MG63 (cell line): ENCODE results near the gene GTF3A. TPM values are rescaled to one million over a fixed set of nuclear protein-coding genes. Genes with fewer than 3 reads are reported as not detected.

ENCODE experiments used
- DNase-seq: peaks from one replicate; pipeline ENCODE4 v3.0.0-alpha.2; 2020
- H3K27me3 ChIP-seq: fragments of 250-450 bp; sonication (Bioruptor Pico); 2 replicates; pipeline ENCODE4 v1.5.1; 2020; ENCODE audit warnings: mild to moderate bottlenecking, moderate library complexity
- H3K36me3 ChIP-seq: fragments of 250-450 bp; sonication (Bioruptor Pico); 2 replicates; pipeline ENCODE4 v1.5.1; 2020; ENCODE audit warnings: mild to moderate bottlenecking, moderate library complexity
- H3K4me3 ChIP-seq: fragments of 250-450 bp; sonication (Bioruptor Pico); 2 replicates; pipeline ENCODE4 v1.5.1; 2020; ENCODE audit warnings: mild to moderate bottlenecking, moderate library complexity
- H3K9me3 ChIP-seq: fragments of 250-450 bp; sonication (Bioruptor Pico); 2 replicates; pipeline ENCODE4 v1.5.1; 2020; ENCODE audit warnings: mild to moderate bottlenecking, moderate library complexity
- total RNA-seq: library from RNA; depleted of rRNA; stranded (reverse); fragments of >200 nt; shearing (Covaris generic); gene quantifications from 2 replicates; pipeline ENCODE4 v1.2.3, GENCODE V29; 2014; ENCODE audit warnings: low replicate concordance; rRNA removed

GTF3A gene
- 310 and 416 TPM in 2 replicates for total RNA-seq

- Histone ChIP-seq H3K27me3 (no peaks in the 10 kb centered on the region), H3K9me3 (no peaks in the 10 kb centered on the region), H3K36me3 (peaks cover 28% of the 10 kb centered on the region), H3K4me3 (peak within 1 kb of the TSS; percentile 87)
- peak; percentile 83 for DNase-seq
These were observed at the start of gene GTF3A for GRCh38 chr13:27424246-27425157. TSS of gene GTF3A (plus strand) at chr13:27424619.

DNA sequence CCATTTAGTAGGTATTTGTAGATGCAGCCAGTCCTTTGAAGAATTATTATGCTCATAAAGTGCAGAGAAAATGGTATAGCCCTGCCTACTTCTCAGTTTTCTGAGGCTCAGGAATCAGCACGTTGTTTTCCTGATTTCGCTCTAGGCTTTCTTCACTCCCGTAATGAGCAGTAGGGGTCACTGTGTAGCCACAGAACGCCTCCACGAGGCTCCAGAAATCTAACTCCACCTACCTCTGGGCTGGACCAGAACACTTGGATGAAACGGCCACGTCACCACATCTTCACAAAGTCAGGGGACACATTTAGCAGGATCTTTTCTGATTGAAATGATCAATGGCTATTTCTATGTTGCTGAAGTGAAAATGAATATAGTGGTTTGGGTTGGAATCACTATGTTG lies 49.8 kb upstream of the GTF3A start:
- Histone ChIP-seq H3K27me3 (peaks cover 8% of the 10 kb centered on the region; the same call in 1 of the 2 replicates), H3K9me3 (no peaks in the 10 kb centered on the region), H3K36me3 (no peaks in the 10 kb centered on the region), H3K4me3 (no peak overlapping the region)
- DNase-seq, result peak; percentile 69

GRCh38 chr13:27375686-27376326 lies 48.6 kb upstream of the GTF3A start:
- peak; percentile 73 for DNase-seq

GRCh38 chr13:27379126-27379525 lies 45.3 kb upstream of the GTF3A start:
- no peak for DNase-seq
- Histone ChIP-seq H3K27me3 (no peaks in the 10 kb centered on the region), H3K9me3 (no peaks in the 10 kb centered on the region), H3K4me3 (no peak overlapping the region), H3K36me3 (no peaks in the 10 kb centered on the region)

More at GRCh38 chr13:27375686-27376326, 48.6 kb upstream of the GTF3A start:
- no peak overlapping the region for H3K4me3 ChIP-seq
- no peaks in the 10 kb centered on the region for H3K9me3 ChIP-seq
- H3K36me3 ChIP-seq, result no peaks in the 10 kb centered on the region
- H3K27me3 ChIP-seq, result peaks cover 8% of the 10 kb centered on the region; the same call in 1 of the 2 replicates

- no peaks in the 10 kb centered on the region for H3K27me3 ChIP-seq
- H3K4me3 ChIP-seq, result no peak overlapping the region
- H3K36me3 ChIP-seq, result no peaks in the 10 kb centered on the region
- DNase-seq, result peak; percentile 72
- H3K9me3 ChIP-seq, result no peaks in the 10 kb centered on the region
These were observed 44.5 kb upstream of the GTF3A start for GRCh38 chr13:27379694-27380641.

- DNase-seq, result no peak
- Histone ChIP-seq H3K9me3 (no peaks in the 10 kb centered on the region), H3K36me3 (no peaks in the 10 kb centered on the region), H3K4me3 (no peak overlapping the region), H3K27me3 (no peaks in the 10 kb centered on the region)
These were observed 42.8 kb upstream of the GTF3A start for GRCh38 chr13:27381601-27382000.

- Histone ChIP-seq H3K27me3 (no peaks in the 10 kb centered on the region), H3K9me3 (no peaks in the 10 kb centered on the region), H3K36me3 (no peaks in the 10 kb centered on the region), H3K4me3 (no peak overlapping the region)
- no peak for DNase-seq
These were observed 41.1 kb upstream of the GTF3A start for GRCh38 chr13:27383104-27383921.

DNA sequence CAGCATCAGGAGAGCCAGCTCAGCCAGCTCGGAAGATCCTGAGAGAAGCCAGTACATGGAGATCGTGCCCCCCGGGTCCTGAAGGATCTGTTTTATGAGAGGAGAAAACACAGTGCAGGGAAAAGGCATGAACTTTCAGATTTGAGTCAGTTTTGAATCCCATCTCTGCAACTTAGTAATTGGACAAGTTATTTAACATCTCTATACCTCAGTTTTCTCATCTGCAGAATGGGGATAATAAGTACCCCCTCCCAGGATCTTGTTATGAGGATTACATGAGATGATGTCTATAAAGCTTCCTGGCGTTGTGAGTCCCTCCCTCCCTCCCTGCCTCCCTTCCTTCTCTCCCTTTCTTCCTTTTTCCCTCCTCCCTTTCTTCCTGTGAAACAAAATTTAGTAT lies 40.1 kb upstream of the GTF3A start:
- no peak for DNase-seq
- H3K9me3 ChIP-seq, result no peaks in the 10 kb centered on the region
- no peak overlapping the region for H3K4me3 ChIP-seq
- no peaks in the 10 kb centered on the region for H3K36me3 ChIP-seq
- H3K27me3 ChIP-seq, result no peaks in the 10 kb centered on the region

GRCh38 chr13:27388241-27388640 lies 36.2 kb upstream of the GTF3A start:
- no peaks in the 10 kb centered on the region for H3K36me3 ChIP-seq
- no peak for DNase-seq
- no peaks in the 10 kb centered on the region for H3K27me3 ChIP-seq
- H3K9me3 ChIP-seq, result no peaks in the 10 kb centered on the region
- no peak overlapping the region for H3K4me3 ChIP-seq

GRCh38 chr13:27389891-27390290 lies 34.5 kb upstream of the GTF3A start:
- no peaks in the 10 kb centered on the region for H3K36me3 ChIP-seq
- H3K4me3 ChIP-seq, result no peak overlapping the region
- DNase-seq, result no peak
- no peaks in the 10 kb centered on the region for H3K27me3 ChIP-seq
- H3K9me3 ChIP-seq, result no peaks in the 10 kb centered on the region

- Histone ChIP-seq H3K9me3 (no peaks in the 10 kb centered on the region), H3K36me3 (no peaks in the 10 kb centered on the region), H3K4me3 (no peak overlapping the region), H3K27me3 (no peaks in the 10 kb centered on the region)
- no peak for DNase-seq
These were observed 32.9 kb upstream of the GTF3A start for GRCh38 chr13:27391471-27391870.

DNA sequence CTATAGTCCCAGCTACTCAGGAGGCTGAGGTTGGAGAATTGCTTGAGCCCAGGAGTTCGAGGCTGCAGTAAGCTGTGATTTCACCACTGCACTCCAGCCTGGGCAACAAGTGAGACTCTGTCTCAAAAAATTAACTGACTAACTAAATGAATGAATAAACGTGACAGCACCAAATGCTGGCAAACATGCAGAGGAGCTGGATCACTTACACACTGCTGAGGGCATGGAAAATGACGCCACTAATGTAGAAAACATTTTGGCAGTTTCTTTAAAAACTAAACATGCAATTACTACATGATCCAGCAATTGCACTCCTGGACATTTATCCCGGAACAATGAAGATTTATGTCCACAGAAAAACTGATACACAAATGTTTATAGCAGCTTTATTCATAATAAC lies 31.3 kb upstream of the GTF3A start:
- Histone ChIP-seq H3K27me3 (no peaks in the 10 kb centered on the region), H3K4me3 (no peak overlapping the region), H3K36me3 (no peaks in the 10 kb centered on the region), H3K9me3 (no peaks in the 10 kb centered on the region)
- DNase-seq, result peak; percentile 69

DNA sequence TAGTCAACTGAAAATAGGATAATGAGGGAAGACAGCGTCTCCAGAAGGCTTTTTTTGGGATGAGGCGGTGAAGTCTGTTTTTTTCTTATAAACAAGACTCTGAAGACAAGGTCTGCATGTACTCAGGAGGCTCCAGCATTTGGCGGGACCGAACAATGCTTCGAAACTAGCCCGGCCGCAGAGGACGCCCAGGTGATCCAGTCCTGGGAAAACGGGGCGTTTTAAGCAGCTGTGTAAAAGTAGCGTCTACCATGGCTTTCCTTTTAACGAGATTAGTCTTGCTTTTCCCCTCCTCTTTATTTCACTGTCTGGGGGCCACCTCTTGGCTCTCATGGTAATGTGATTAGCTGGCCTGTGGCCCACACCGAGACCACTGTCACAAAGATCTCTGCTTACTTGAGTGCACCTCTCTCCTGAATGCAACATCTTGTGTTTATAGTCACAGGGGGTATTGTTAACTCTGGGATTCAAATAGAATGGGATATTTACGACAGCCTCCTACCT lies 29.4 kb upstream of the GTF3A start:
- H3K9me3 ChIP-seq, result peaks cover under 1% of the 10 kb centered on the region; the same call in 1 of the 2 replicates
- H3K36me3 ChIP-seq, result no peaks in the 10 kb centered on the region
- H3K4me3 ChIP-seq, result no peak overlapping the region

DNA sequence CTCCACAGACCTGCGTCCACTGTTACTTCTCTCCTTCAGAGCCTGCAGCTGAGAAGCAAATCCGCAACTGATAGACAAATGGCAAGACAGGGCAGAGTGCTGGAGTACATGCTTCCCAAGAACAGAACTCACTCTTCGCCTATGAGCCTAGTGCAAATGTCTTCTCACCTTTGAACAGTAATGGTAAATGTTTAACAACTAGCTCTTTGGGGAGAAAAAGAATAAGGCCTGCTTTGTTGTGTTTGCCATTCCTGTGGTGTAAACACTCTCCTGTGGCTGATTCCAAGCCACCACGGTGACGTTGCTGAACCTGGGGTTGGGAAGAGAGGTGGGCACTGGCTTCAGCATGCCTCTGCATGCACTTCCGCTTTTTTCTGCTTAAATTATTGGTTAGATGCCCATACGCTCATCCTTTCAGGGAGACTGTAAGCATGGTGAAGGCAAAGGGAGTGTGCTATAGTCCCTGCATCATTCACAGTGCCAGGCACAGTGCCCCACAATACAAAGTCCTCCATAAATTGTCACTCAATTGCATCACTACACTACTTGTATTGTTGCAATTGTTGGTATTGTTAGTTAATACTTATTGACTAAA lies 28.1 kb upstream of the GTF3A start:
- Histone ChIP-seq H3K9me3 (peaks cover 3% of the 10 kb centered on the region; the same call in 1 of the 2 replicates), H3K27me3 (no peaks in the 10 kb centered on the region), H3K36me3 (no peaks in the 10 kb centered on the region), H3K4me3 (no peak overlapping the region)
- no peak for DNase-seq

More for the DNA sequence above, 29.4 kb upstream of the GTF3A start:
- H3K27me3 ChIP-seq, result no peaks in the 10 kb centered on the region
- DNase-seq, result no peak

- Histone ChIP-seq H3K36me3 (no peaks in the 10 kb centered on the region), H3K27me3 (no peaks in the 10 kb centered on the region), H3K4me3 (no peak overlapping the region), H3K9me3 (peaks cover 3% of the 10 kb centered on the region; the same call in 1 of the 2 replicates)
- no peak for DNase-seq
These were observed 26.1 kb upstream of the GTF3A start for GRCh38 chr13:27398360-27398759.
